GM19193 (cell line): ENCODE data around the gene ABHD1.

Experiments
- POLR2A ChIP-seq: IDR thresholded peaks from 4 replicates; pipeline ENCODE4 v1.6.1; 2011; ENCODE audit not compliant: insufficient read depth, insufficient read length; ENCODE audit errors: extremely low read depth

Gene ABHD1

DNA sequence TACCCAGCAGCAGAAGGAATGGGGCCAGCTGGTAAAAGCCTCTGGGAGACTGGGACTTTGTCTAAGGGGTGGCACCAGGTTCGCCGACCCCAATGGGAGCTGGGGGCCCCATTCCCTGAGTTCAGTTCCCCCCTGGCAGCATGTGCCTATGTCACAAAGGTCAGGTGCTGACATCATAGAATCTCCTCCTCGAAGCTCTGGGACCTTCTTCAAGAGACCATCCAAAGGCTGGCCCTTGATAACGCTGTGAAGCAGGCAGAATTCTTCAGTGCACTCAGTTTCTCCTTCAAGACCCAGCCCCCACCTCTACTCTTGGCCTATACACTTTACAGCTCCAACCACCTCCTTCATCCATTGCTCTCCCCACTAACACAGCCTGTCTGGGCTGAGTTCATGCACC is 15.7 kb downstream of the ABHD1 start, which contains the start of gene PRR30:
TSS of gene PRR30 (minus strand) at position 101 of the 400 bp plus-strand sequence. CDS start 1,081 bp downstream, outside the sequence.
- TF ChIP-seq POLR2A, result no peak

DNA sequence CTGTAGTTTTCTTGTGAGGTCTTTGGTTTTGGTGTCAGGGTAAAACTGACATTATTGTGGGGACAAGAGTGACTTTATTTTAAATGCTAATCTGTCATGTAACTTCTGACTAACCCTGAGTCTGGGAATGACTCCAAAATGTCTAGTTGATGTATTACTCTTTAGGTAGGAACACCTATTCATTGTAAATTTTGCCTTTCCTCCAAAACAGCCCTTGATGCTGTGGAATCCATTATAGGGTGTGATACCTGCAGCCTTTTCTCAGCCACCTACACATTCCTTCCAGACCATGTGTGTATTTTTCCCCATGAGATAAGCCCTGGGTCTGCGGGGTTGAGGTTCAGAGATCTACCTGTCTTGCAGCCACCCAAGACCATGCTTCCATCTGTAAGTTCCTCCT is 19.7 kb downstream of the ABHD1 start:
- TF ChIP-seq POLR2A, result no peak

DNA sequence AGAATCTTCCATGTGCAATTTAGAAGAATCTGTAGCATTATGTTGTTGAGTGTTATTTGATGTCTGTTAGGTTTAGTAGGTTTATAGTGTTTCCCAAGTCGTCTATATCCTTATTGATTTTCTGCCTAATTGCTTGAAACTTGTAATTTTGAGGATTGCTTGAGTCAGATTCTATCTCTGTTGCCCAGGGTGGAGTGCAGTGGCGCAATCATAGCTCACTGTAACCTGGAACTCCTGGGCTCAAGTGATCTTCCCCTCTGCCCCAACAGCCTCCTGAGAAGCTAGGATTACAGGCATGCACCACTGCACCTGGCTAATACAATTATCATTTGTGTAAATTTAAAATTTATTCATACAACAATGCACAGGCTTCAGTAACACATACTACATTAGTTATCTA is 22.1 kb downstream of the ABHD1 start:
- TF ChIP-seq POLR2A, result no peak

DNA sequence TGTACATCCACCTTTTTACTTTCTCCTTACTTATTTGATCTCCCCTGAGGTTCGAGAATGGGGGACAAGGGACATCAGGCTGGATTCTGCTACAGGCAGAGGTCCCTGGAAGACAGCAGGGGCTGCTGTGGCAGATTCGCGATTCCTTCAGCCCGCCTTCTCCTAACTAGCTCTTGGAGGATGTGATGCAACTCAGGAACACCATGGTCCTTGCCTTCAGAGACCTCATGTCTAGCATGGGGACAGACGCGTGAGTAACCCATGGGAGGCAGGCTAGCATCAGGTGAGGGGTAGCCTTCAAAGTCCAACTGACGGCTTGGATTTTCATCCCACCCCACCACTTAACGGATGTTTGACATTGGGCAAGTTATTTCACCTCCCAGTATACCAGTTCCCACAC is 24.3 kb downstream of the ABHD1 start:
- TF ChIP-seq POLR2A, result no peak

DNA sequence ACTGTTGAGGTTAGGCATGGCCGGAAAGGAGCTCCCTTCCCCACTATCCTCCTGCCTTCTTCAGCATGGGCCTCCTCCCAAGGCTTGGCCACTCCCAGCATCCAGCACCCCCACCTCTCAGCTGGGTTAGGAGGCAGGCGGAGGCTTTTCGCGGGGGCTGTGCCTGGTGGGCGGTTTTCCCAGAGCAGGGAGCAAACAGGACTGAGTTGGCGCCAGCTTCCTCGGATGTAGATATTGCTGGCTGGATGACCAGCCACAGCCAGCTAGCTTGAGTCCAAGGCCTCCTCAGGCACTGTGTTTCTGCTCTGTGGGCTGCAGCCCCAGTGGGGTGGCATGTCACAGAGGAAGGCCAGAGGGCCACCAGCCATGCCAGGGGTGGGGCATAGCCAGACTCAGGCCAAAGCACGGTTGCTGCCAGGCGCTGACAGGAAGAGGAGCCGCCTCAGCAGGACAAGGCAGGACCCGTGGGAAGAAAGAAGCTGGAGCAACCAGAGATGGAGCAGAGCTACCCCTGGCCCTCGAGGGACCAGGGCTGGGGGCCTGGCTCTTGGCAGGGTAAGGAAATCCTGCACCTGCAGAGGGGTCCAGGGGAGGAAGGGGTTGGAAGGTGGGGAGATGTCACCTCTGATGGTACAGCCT is 25.3 kb downstream of the ABHD1 start, which contains the start of gene TCF23:
TSS of gene TCF23 (plus strand) at position 204 of the 639 bp plus-strand sequence. CDS start at position 334, 130 bp downstream.
- TF ChIP-seq POLR2A, result no peak

DNA sequence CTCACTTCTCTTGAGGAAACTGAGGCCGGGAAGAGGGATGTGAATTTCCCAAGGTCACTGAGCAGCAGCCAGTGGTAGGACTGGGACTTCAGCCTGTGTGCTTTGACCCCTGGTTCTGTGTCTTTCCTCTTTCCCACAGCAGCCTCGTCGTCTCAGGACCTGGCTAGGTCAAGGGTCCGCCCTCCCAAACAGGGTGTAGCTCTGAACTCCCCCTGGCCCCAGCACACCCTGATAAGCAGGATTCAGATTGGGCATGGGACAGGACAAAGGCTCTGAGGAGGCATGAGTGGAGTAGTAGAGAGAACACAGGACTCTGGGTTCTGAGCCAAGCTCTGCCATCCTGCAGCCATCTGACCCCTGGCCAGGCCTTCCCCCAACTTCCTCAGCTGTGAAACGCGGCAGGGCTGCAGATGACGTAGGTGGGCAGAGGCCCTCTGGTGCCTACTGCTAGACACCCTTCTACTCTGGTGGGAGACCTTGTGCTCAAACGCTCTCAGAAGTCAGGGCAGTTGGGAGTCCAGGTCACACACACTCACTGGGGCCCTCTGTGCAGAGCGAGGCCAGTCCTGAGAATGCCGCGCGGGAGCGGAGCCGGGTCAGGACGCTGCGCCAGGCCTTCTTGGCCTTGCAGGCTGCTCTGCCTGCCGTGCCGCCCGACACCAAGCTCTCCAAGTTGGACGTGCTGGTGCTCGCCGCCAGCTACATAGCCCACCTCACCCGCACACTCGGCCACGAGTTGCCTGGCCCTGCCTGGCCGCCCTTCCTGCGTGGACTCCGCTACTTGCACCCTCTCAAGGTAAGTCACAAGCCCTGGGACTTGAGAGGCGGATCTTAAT is 26.2 kb downstream of the ABHD1 start:
- no peak for TF ChIP-seq POLR2A

DNA sequence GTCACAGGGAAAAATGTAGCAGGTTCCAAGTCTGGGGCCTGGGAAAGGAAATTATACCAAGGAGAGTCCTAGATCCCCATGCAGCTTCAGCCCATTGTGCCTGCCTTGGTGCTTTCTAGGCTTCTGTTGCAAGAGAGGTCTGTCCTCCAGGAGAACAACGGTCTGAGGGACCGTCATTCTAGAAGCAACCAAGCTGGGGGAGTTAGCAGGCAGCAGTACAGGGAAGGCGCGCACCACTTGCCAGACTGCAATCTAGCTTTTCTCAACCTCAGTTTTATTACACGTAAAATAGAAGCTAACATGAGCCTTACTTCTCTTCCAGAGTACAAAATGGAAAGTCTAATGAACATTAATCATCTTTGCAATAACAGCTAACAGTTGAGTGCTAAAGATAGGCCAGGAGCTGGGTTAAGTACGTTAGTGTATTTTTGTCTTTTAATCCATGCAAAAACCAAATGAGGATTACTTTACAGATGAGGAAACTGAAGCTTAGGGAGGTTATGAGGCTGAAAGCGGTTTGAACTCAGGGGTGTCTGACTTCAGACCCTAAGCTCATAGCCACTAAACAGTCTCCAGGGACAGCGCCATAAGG is 27.1 kb downstream of the ABHD1 start:
- no peak for TF ChIP-seq POLR2A

DNA sequence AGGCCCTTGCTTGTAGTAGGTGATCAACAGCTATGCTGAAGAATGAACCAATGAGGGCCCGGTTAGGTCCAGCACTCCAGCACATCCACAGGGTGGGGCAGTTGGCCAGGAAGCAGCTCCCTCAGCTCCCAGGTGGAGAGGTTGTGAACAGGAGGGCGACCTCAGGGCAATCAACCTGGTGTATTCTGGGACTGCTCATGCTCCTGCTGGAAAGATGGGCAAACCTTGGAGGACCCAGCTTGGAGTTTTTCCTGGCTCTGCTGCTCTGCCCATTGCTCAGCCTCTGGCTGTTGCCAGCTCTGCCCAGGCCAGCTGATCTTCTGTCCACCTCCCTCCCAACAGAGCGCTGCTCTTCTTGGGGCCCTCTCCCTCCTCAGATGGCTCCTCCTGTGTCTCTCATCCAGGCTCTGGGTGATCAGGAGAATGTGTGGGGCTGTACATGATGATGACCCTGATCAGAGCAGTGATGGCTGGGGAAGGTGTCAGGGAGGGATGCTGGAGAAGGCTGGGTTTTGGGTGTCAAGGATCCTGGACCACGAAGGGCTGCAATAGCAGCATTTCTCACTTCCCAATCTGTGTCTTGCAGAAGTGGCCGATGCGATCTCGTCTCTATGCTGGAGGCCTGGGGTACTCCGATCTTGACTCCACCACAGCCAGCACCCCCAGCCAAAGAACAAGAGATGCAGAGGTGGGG is 28.6 kb downstream of the ABHD1 start:
- TF ChIP-seq POLR2A, result no peak

DNA sequence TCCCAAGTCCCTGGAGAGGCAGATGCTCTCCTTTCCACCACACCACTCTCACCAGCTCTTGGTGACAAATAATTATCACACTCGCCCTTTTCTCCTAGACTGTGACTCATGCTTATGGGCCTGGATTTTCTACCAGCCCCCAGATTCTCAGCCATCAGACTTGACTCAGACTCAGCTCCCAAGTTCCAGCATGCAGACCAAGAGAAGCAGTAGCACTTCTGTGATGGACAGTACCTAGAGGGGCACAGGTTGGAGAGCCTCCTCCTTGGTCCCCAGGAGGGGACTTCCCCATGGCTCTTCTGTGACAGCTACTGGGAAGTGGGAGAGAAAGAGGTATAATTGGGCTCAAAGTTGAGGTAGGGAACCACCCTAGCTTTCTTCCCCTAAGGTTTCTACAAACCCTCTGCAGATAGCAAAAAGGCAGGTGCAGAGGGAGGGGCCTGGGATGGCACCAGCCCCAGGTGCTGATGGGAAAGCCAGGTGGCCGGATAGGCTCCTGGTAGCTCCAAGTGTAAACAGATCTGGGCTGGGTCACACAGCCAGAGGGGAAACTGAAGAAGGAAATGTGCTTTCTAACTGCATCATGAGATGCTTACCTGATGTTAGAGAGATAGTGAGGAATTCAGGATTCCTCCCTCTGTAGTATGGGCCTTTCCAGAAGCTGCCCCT is 29.3 kb downstream of the ABHD1 start:
- TF ChIP-seq POLR2A, result no peak

DNA sequence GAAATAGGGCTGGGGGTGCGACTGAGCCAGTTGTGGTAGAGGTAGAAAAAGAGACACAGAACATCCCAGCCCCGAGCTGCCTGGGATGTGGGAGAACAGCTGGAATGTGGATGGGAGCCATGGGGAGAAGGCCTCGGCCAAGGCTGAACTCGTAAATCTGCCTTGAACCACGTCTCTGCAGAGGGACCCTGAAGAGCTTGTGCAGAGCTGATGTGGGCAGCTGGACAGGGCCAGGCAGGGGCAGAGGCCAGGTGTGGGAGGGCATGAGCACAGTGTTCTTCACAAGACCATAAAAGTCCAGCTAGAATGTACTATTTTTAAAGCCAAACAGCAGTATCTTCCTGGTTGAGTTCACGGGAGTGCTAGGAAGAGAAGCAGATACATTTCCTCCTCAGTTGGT is 30.9 kb downstream of the ABHD1 start:
- no peak for TF ChIP-seq POLR2A

DNA sequence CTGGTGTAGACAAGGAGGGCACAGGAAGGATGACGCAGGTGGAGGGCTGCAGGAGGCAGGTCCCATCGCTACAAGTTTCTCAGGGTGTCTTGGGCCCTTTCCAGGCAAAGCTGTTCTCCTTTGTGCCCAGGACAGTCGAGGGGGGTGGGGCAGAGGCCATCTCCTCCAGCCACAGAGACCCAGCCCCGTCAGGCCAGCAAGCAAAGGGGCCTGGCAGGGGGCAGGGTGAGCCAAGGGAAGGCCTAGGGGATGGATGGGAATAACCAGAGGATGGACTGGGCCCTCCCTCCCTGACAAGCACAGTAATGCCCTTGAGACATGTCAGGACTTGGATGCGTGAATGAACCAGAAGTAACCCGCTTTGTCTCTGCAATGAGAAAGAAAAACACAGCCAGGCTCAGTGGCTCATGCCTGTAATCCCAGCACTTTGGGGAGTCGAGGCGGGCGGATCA is 31.5 kb downstream of the ABHD1 start:
- TF ChIP-seq POLR2A, result no peak

DNA sequence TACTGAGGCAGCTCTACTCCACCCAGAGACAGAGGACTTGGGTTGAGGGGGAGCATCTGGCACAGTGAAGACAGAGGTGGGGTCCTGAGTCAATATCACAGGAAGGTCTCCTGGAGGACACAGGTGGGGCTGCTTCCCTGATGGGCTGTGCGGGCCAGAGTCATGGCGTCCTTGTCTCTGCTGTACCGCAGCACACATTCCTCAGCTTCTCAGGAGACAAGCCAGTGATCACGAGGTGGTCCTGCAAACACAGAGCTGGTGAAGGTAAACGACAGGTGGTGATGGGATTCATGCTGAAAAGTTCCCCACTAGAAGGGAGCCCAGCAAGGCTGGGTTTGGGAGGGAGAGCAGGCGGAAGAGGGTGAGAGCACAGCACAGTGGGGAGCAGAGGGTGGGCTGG is 34.9 kb downstream of the ABHD1 start:
- TF ChIP-seq POLR2A, result no peak

DNA sequence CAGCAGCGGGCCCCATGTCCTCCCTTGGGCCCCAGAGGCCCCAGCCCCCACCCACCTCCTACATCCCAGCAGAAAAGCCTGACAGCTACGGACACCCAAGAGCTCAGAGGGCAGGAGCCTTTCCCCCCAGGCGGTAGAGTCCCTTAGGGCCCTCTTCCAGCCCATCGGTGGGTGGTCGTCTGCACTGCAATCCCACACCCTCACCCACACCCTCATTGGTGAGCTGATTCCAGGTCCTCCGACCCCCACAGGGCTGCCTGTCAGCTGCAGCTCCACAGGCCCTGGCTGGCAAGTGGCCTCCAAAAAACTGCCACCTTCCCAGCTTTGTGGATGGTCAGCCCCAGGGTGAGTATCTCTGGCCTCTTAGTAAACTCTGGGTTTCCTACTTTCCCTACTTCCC is 35.7 kb downstream of the ABHD1 start:
- TF ChIP-seq POLR2A, result no peak

DNA sequence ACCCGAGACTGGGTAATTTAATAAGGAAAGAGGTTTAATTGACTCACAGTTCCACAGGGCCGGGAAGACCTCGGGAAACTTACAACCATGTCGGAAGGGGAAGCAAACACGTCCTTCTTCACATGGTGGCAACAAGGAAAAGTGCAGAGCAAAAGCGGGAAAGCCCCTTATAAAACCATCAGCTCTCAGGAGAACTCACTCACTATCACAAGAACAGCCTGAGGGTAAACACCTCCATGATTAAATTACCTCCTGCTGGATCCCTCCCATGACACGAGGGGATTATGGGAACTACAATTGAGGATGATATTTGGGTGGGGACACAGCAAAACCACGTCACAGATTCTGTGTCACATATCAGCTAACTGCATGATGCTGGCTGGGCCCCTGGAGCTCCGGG is 36.6 kb downstream of the ABHD1 start:
- no peak for TF ChIP-seq POLR2A
